Tibial nerve (tissue), 4 donors: ENCODE results near the gene CFAP61. TPM values are rescaled to one million over a fixed set of nuclear protein-coding genes. Genes with fewer than 3 reads are reported as not detected.

Source experiments
- DNase-seq, 2 donors: peaks; one replicate each; pipeline ENCODE4 v3.0.0-alpha.2; 2019; ENCODE audit warnings: low spot score in 2 of 2
- H3K27ac ChIP-seq, 4 donors: fragments of 200-600 bp; sonication (generic) in 3 of 4; one replicate each; pipeline ENCODE4 v1.5.1; 2017 to 2019; ENCODE audit warnings: mild to moderate bottlenecking in 1 of 4
- H3K27me3 ChIP-seq, 2 donors: fragments of 200-600 bp; sonication (generic) in 1 of 2; one replicate each; pipeline versions ENCODE4 v1.5.1 to v1.6.0; 2017 to 2019
- H3K36me3 ChIP-seq, 3 donors: fragments of 200-600 bp; sonication (generic); one replicate each; pipeline ENCODE4 v1.5.1; 2018 to 2019
- H3K4me1 ChIP-seq, 4 donors: fragments of 200-600 bp; sonication (generic) in 3 of 4; one replicate each; pipeline ENCODE4 v1.5.1; 2017 to 2019
- H3K4me3 ChIP-seq, 4 donors: fragments of 200-600 bp; sonication (generic) in 3 of 4; one replicate each; pipeline ENCODE4 v1.5.1; 2017 to 2019; ENCODE audit warnings: mild to moderate bottlenecking in 1 of 4, moderate library complexity in 1 of 4
- H3K9me3 ChIP-seq, 4 donors: fragments of 200-600 bp; sonication (generic) in 3 of 4; one replicate each; pipeline ENCODE4 v1.5.1; 2017 to 2019
- EP300 ChIP-seq, 2 donors: sonication (generic); formaldehyde crosslinking; IDR thresholded peaks; one replicate each; pipeline ENCODE4 v1.6.1; 2017; ENCODE audit warnings: antibody characterized with exemption in 2 of 2, mild to moderate bottlenecking in 1 of 2
- POLR2A ChIP-seq, 2 donors: fragments of 450-650 bp; IDR thresholded peaks; one replicate each; pipeline ENCODE4 v1.6.1; 2017; ENCODE audit warnings: antibody characterized with exemption in 2 of 2, mild to moderate bottlenecking in 2 of 2, moderate library complexity in 2 of 2
- WGBS, 2 donors: methylation state at CpG; one replicate each; pipeline ENCODE4 v1.1.5; 2018; 5-methylcytosine and 5-hydroxymethylcytosine counted together
- total RNA-seq, 4 donors: library from RNA; depleted of rRNA; stranded (reverse); fragments of >200 nt; gene quantifications; one replicate each; pipeline ENCODE4 v1.1.0, GENCODE V29; 2016
- TF ChIP-seq, protein P1 (sequence below), 5 experiments: fragments of 200-600 bp in 3 of 5; fragments of 450-650 bp in 2 of 5; sonication (generic) in 3 of 5; IDR thresholded peaks; one replicate each; pipeline ENCODE4 v1.5.1; 2016 to 2019; ENCODE audit warnings: antibody characterized with exemption in 5 of 5, mild to moderate bottlenecking in 3 of 5, moderate library complexity in 2 of 5

CFAP61 gene
- total RNA-seq, 4 donors from 2014 or later: 0.21 to 1.5 (median 0.60) TPM; not detected in 1

DNA sequence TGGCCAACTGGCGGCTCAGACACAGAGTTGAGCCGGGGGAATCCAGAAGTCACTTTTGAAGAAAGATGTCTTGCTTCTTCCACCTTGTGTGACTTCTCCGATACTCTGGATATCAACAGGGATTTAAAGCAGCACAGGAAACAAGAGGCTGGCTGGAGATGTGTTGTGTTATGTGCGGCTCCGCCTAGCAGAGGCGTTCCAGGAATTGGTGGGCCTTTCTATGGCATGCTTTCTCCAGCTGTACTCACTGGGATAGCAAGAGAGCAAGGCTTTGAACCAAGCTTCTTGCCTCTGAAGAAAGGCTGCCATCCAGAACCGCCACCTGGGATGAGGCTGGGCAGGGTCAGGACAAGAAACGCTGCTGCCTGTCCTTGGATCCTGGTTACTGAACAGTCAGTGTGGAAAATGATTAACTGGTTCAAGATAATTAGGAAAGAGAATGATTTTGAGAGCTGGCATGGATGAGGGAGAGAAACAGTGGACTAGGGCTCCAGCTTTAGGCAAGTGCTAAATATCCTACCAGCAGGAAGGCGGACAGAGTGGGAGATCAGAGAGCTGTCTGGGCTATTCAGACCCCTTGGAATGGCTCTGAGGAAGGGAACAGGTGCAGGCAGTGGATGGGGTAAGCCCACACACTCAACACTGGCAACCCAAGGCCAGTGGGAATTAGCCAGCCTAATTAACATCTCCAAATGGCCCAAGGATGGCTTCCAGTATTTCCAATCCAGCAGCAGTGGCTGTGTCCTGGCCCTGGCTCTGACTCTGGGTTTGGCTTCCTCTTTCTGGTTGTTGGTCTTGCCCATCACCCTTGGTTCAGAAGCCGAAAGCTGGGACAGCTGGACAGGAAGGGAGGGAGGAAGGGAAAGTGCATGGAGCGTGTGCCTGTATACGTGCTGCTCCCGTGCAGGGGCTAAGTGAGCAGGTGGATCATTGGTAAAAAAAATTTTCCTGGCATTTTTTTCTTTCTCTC lies 347.5 kb downstream of the CFAP61 start:
- TF ChIP-seq, protein P1, sequence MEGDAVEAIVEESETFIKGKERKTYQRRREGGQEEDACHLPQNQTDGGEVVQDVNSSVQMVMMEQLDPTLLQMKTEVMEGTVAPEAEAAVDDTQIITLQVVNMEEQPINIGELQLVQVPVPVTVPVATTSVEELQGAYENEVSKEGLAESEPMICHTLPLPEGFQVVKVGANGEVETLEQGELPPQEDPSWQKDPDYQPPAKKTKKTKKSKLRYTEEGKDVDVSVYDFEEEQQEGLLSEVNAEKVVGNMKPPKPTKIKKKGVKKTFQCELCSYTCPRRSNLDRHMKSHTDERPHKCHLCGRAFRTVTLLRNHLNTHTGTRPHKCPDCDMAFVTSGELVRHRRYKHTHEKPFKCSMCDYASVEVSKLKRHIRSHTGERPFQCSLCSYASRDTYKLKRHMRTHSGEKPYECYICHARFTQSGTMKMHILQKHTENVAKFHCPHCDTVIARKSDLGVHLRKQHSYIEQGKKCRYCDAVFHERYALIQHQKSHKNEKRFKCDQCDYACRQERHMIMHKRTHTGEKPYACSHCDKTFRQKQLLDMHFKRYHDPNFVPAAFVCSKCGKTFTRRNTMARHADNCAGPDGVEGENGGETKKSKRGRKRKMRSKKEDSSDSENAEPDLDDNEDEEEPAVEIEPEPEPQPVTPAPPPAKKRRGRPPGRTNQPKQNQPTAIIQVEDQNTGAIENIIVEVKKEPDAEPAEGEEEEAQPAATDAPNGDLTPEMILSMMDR (IDR thresholded peaks at IDR 0.05): no peak
- no peak for TF ChIP-seq EP300 (IDR thresholded peaks at IDR 0.05)
- no peak for TF ChIP-seq POLR2A (IDR thresholded peaks at IDR 0.05)
- 84 to 90% methylated on average over 13 of the region's 13 CpGs for whole genome bisulfite sequencing, 2 donors
- no peak for DNase-seq
- H3K36me3 ChIP-seq: peaks cover 0 to 36% (median 0%) of the 10 kb centered on the region in 3 donors
- H3K27me3 ChIP-seq: no peaks in the 10 kb centered on the region
- H3K4me3 ChIP-seq: no peak overlapping the region
- no peaks in the 10 kb centered on the region for H3K4me1 ChIP-seq
- H3K27ac ChIP-seq: no peak overlapping the region
- no peaks in the 10 kb centered on the region for H3K9me3 ChIP-seq

DNA sequence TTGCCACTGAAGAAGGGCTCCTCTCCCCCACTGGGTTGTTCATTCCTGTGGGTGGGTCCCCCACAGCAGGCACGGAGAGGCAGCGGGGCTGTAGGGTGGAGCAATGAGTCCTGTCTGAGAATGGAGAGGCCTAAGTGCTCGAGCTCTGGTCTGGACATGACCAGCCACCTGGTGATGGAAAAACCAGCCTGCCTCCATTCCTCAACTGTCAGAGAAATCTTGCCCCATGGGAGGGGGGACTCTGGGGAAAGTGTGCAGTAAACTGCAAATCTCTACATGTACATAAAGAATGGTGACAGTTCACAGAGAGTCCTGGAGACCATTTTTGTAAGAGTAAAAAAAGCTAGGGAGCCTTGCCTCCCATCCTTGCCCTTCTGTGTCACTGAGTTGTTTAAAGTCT lies 349.7 kb downstream of the CFAP61 start:
- 88 to 90% methylated on average over 3 of the region's 3 CpGs for WGBS, 2 donors
- DNase-seq: no peak
- Histone ChIP-seq H3K4me1 (no peaks in the 10 kb centered on the region), H3K36me3 (peaks cover 0 to 18% (median 0%) of the 10 kb centered on the region in 3 donors), H3K27ac (no peak overlapping the region), H3K27me3 (no peaks in the 10 kb centered on the region), H3K9me3 (no peaks in the 10 kb centered on the region), H3K4me3 (no peak overlapping the region)
- TF ChIP-seq, protein P1 (IDR thresholded peaks at IDR 0.05): no peak
- TF ChIP-seq POLR2A (IDR thresholded peaks at IDR 0.05): no peak
- no peak for TF ChIP-seq EP300 (IDR thresholded peaks at IDR 0.05)

DNA sequence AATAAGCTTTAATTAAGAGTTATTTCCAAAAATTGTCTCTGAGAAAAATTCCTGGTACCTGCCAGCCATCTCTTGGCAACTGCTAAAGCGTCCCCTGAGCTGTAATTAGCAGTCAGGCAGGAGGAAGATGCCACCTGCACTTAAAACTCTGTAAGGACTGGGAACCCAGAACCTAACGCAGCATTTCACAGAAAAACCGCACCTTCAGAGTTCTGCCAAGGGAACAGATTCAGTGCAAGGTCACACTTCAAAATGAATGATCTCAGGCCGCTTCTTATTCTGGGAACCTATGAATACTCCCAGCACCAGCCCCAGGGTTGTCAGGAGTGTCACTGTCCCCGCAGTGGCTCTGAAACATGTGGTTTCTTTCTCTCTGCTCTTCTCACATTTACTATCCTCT lies 352.3 kb downstream of the CFAP61 start:
- H3K36me3 ChIP-seq: peaks cover 0 to 13% (median 0%) of the 10 kb centered on the region in 3 donors
- no peak overlapping the region for H3K27ac ChIP-seq
- peaks cover 0 to 7% (median 0%) of the 10 kb centered on the region in 4 donors for H3K4me1 ChIP-seq
- no peak overlapping the region for H3K4me3 ChIP-seq
- H3K27me3 ChIP-seq: no peaks in the 10 kb centered on the region
- 94 to 98% methylated on average over 5 of the region's 5 CpGs for WGBS, 2 donors
- DNase-seq: no peak
- H3K9me3 ChIP-seq: no peaks in the 10 kb centered on the region
- no peak for TF ChIP-seq EP300 (IDR thresholded peaks at IDR 0.05)
- TF ChIP-seq, protein P1 (IDR thresholded peaks at IDR 0.05): no peak
- TF ChIP-seq POLR2A (IDR thresholded peaks at IDR 0.05): no peak

- Histone ChIP-seq H3K27me3 (no peaks in the 10 kb centered on the region), H3K4me1 (peaks cover 0 to 7% (median 2%) of the 10 kb centered on the region in 4 donors), H3K36me3 (peaks cover 0 to 7% (median 0%) of the 10 kb centered on the region in 3 donors), H3K27ac (no peak overlapping the region), H3K4me3 (no peak overlapping the region), H3K9me3 (no peaks in the 10 kb centered on the region)
- 93 to 94% methylated on average over 10 of the region's 10 CpGs for WGBS, 2 donors
- DNase-seq: no peak
- no peak for TF ChIP-seq POLR2A (IDR thresholded peaks at IDR 0.05)
- no peak for TF ChIP-seq EP300 (IDR thresholded peaks at IDR 0.05)
- TF ChIP-seq, protein P1 (IDR thresholded peaks at IDR 0.05): no peak
Observed at GRCh38 chr20:20405623-20406022, 353.3 kb downstream of the CFAP61 start.

DNA sequence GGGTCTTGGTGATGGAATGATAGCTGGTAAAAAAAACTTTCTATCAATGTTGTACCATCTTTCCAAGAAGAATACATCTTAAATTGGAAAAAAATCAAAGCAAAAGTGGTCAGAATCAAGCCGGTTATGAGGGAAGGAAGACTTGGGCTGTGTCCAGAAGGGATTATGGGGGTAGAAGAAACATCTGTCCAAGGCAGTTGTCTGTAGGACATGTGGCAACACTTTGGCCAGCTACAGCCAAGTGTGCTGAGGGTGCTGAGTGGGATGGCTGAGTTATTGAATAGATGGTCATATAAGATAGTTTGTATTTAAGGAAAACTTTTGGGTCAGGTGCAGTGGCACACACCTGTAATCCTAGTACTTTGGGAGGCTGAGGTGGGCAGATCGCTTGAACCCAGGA lies 354.0 kb downstream of the CFAP61 start:
- Histone ChIP-seq H3K4me3 (no peak overlapping the region), H3K4me1 (peaks cover 0 to 7% (median 3%) of the 10 kb centered on the region in 4 donors), H3K27me3 (no peaks in the 10 kb centered on the region), H3K36me3 (peaks cover 0 to 7% (median 0%) of the 10 kb centered on the region in 3 donors), H3K27ac (no peak overlapping the region), H3K9me3 (no peaks in the 10 kb centered on the region)
- no peak for TF ChIP-seq EP300 (IDR thresholded peaks at IDR 0.05)
- TF ChIP-seq, protein P1 (IDR thresholded peaks at IDR 0.05): no peak
- TF ChIP-seq POLR2A (IDR thresholded peaks at IDR 0.05): no peak
- 74 to 87% methylated on average over 2 of the region's 2 CpGs for WGBS, 2 donors
- no peak for DNase-seq
